ENCODE data around the gene MSI2. TPM values are rescaled to one million over a fixed set of nuclear protein-coding genes. Genes with fewer than 3 reads are reported as not detected.

MSI2 gene
- total and polyA plus RNA-seq, 4 donors, result 9.4 to 64.0 (median 30.4) TPM

GRCh38 chr17:57640079-57640478 lies 383.8 kb downstream of the MSI2 start:
- H3K27me3 ChIP-seq (ENCODE audit: control insufficient read depth in 3 of 3, insufficient read depth in 3 of 3, low read length in 2 of 3), result no peaks in the 10 kb centered on the region
- no peak overlapping the region for H3K9ac ChIP-seq (ENCODE audit: insufficient read depth in 1 of 2, low read length in 2 of 2)
- peaks cover 0 to 3% (median 1%) of the 10 kb centered on the region in 4 donors for H3K36me3 ChIP-seq (ENCODE audit: control insufficient read depth in 4 of 4, insufficient read depth in 4 of 4, low read length in 4 of 4)
- no peak for ATAC-seq (ENCODE audit: insufficient read depth, low FRiP score)
- TF ChIP-seq CTCF (IDR thresholded peaks at IDR 0.05; ENCODE audit: control extremely low read depth, extremely low read depth), result no peak
- no peak overlapping the region for H3K4me3 ChIP-seq
- DNase-seq, result no peak
- 90 to 91% methylated on average over 7 of the region's 7 CpGs for WGBS, 2 donors
- no peaks in the 10 kb centered on the region for H3K9me3 ChIP-seq (ENCODE audit: control insufficient read depth in 4 of 4, insufficient read depth in 3 of 4, low read length in 3 of 4)
- H3K4me1 ChIP-seq (ENCODE audit: control insufficient read depth in 5 of 5, insufficient read depth in 5 of 5, low read length in 5 of 5), result no peaks in the 10 kb centered on the region
- no peak overlapping the region for H3K27ac ChIP-seq (ENCODE audit: low read depth in 1 of 2, low read length in 1 of 2)

GRCh38 chr17:57641761-57642160 lies 385.4 kb downstream of the MSI2 start:
- no peak for TF ChIP-seq CTCF (IDR thresholded peaks at IDR 0.05; ENCODE audit: control extremely low read depth, extremely low read depth)
- Histone ChIP-seq H3K27me3 (ENCODE audit: control insufficient read depth in 3 of 3, insufficient read depth in 3 of 3, low read length in 2 of 3) (no peaks in the 10 kb centered on the region), H3K9ac (ENCODE audit: insufficient read depth in 1 of 2, low read length in 2 of 2) (no peak overlapping the region), H3K36me3 (ENCODE audit: control insufficient read depth in 4 of 4, insufficient read depth in 4 of 4, low read length in 4 of 4) (peaks cover 0 to 3% (median 1%) of the 10 kb centered on the region in 4 donors), H3K27ac (ENCODE audit: low read depth in 1 of 2, low read length in 1 of 2) (no peak overlapping the region), H3K4me3 (no peak overlapping the region), H3K4me1 (ENCODE audit: control insufficient read depth in 5 of 5, insufficient read depth in 5 of 5, low read length in 5 of 5) (no peaks in the 10 kb centered on the region), H3K9me3 (ENCODE audit: control insufficient read depth in 4 of 4, insufficient read depth in 3 of 4, low read length in 3 of 4) (no peaks in the 10 kb centered on the region)
- no peak for ATAC-seq (ENCODE audit: insufficient read depth, low FRiP score)
- DNase-seq, result no peak
- 95 to 98% methylated on average over 3 of the region's 3 CpGs for WGBS, 2 donors

- Histone ChIP-seq H3K4me3 (no peak overlapping the region), H3K27ac (ENCODE audit: low read depth in 1 of 2, low read length in 1 of 2) (no peak overlapping the region), H3K9me3 (ENCODE audit: control insufficient read depth in 4 of 4, insufficient read depth in 3 of 4, low read length in 3 of 4) (no peaks in the 10 kb centered on the region), H3K9ac (ENCODE audit: insufficient read depth in 1 of 2, low read length in 2 of 2) (no peak overlapping the region), H3K27me3 (ENCODE audit: control insufficient read depth in 3 of 3, insufficient read depth in 3 of 3, low read length in 2 of 3) (no peaks in the 10 kb centered on the region), H3K36me3 (ENCODE audit: control insufficient read depth in 4 of 4, insufficient read depth in 4 of 4, low read length in 4 of 4) (peaks cover 0 to 3% (median 1%) of the 10 kb centered on the region in 4 donors), H3K4me1 (ENCODE audit: control insufficient read depth in 5 of 5, insufficient read depth in 5 of 5, low read length in 5 of 5) (no peaks in the 10 kb centered on the region)
- 94% methylated on average over 8 of the region's 8 CpGs for WGBS, 2 donors
- no peak for DNase-seq
- no peak for ATAC-seq (ENCODE audit: insufficient read depth, low FRiP score)
- no peak for TF ChIP-seq CTCF (IDR thresholded peaks at IDR 0.05; ENCODE audit: control extremely low read depth, extremely low read depth)
These were observed 386.7 kb downstream of the MSI2 start for GRCh38 chr17:57643062-57643461.

GRCh38 chr17:57644326-57644725 lies 388.0 kb downstream of the MSI2 start:
- H3K4me3 ChIP-seq, result no peak overlapping the region
- no peak for TF ChIP-seq CTCF (IDR thresholded peaks at IDR 0.05; ENCODE audit: control extremely low read depth, extremely low read depth)
- no peaks in the 10 kb centered on the region for H3K4me1 ChIP-seq (ENCODE audit: control insufficient read depth in 5 of 5, insufficient read depth in 5 of 5, low read length in 5 of 5)
- WGBS, 2 donors, result 70 to 91% methylated on average over 5 of the region's 5 CpGs
- no peak overlapping the region for H3K9ac ChIP-seq (ENCODE audit: insufficient read depth in 1 of 2, low read length in 2 of 2)
- no peak for DNase-seq
- no peak overlapping the region for H3K27ac ChIP-seq (ENCODE audit: low read depth in 1 of 2, low read length in 1 of 2)
- H3K36me3 ChIP-seq (ENCODE audit: control insufficient read depth in 4 of 4, insufficient read depth in 4 of 4, low read length in 4 of 4), result peaks cover 0 to 7% (median 2%) of the 10 kb centered on the region in 4 donors
- ATAC-seq (ENCODE audit: insufficient read depth, low FRiP score), result no peak
- no peaks in the 10 kb centered on the region for H3K9me3 ChIP-seq (ENCODE audit: control insufficient read depth in 4 of 4, insufficient read depth in 3 of 4, low read length in 3 of 4)
- H3K27me3 ChIP-seq (ENCODE audit: control insufficient read depth in 3 of 3, insufficient read depth in 3 of 3, low read length in 2 of 3), result no peaks in the 10 kb centered on the region
